Lower leg skin (tissue), 4 donors: ENCODE measurements around the gene PLPPR1. TPM values are rescaled to one million over a fixed set of nuclear protein-coding genes. Genes with fewer than 3 reads are reported as not detected.

Experiments used
- DNase-seq, 2 donors: peaks; one replicate each; pipeline ENCODE4 v3.0.0-alpha.2; 2019; ENCODE audit warnings: low spot score in 2 of 2
- H3K4me3 ChIP-seq: fragments of 200-600 bp; sonication (generic); 2 replicates; pipeline ENCODE4 v1.5.1; 2017; ENCODE audit warnings: mild to moderate bottlenecking, low read depth; ENCODE audit not compliant: poor library complexity, severe bottlenecking
- POLR2A ChIP-seq, 2 donors: fragments of 450-650 bp; IDR thresholded peaks; one replicate each; pipeline ENCODE4 v1.6.1; 2016 to 2017; ENCODE audit warnings: antibody characterized with exemption in 2 of 2, mild to moderate bottlenecking in 1 of 2, moderate library complexity in 1 of 2
- WGBS, 2 donors: methylation state at CpG; one replicate each; pipeline ENCODE4 v1.1.5; 2018; 5-methylcytosine and 5-hydroxymethylcytosine counted together
- intact Hi-C: fragments of 100-400 bp; cut with DNase I; formaldehyde crosslinking; loops from one replicate; pipeline ENCODE4 v1.15.0; 2023; ENCODE audit warnings: low total_unique reads
- total RNA-seq, 4 donors: library from RNA; depleted of rRNA; stranded (reverse); fragments of >200 nt; gene quantifications; one replicate each; pipeline ENCODE4 v1.1.0, GENCODE V29; 2016
- TF ChIP-seq, protein P1 (sequence below), 3 donors: fragments of 450-650 bp; IDR thresholded peaks; one replicate each; pipeline ENCODE4 v1.5.1; 2016; ENCODE audit warnings: antibody characterized with exemption in 3 of 3, mild to moderate bottlenecking in 3 of 3, moderate library complexity in 2 of 3

PLPPR1 gene
- total RNA-seq, 4 donors from 2014 or later, result 0.19 to 2.2 (median 0.39) TPM; not detected in 1

DNA sequence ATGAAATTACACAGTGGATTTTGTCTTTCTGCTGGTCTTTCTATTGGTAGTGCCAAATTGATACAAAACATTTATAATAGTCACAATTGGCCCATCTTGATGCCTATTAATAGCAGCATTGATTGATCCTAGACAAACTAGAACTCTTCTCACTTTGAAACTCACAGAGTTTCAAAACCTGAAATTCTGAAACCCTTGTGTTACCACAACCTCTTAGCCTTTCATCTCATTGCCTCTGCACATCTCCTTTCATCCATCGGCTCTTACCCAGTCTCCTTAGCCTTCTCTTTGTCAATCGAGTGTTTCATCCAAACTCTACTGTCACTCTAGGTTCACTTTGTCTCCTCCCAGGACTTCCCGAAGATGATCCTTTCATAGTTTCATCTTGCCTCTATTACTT is 22.1 kb downstream of the PLPPR1 start:
- 82 to 87% methylated on average over 3 of the region's 3 CpGs for WGBS, 2 donors
- intact Hi-C loops, result no loop called here
- no peak overlapping the region for H3K4me3 ChIP-seq
- TF ChIP-seq POLR2A (IDR thresholded peaks at IDR 0.05), result no peak
- TF ChIP-seq, protein P1, sequence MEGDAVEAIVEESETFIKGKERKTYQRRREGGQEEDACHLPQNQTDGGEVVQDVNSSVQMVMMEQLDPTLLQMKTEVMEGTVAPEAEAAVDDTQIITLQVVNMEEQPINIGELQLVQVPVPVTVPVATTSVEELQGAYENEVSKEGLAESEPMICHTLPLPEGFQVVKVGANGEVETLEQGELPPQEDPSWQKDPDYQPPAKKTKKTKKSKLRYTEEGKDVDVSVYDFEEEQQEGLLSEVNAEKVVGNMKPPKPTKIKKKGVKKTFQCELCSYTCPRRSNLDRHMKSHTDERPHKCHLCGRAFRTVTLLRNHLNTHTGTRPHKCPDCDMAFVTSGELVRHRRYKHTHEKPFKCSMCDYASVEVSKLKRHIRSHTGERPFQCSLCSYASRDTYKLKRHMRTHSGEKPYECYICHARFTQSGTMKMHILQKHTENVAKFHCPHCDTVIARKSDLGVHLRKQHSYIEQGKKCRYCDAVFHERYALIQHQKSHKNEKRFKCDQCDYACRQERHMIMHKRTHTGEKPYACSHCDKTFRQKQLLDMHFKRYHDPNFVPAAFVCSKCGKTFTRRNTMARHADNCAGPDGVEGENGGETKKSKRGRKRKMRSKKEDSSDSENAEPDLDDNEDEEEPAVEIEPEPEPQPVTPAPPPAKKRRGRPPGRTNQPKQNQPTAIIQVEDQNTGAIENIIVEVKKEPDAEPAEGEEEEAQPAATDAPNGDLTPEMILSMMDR (IDR thresholded peaks at IDR 0.05), result no peak
- no peak for DNase-seq

DNA sequence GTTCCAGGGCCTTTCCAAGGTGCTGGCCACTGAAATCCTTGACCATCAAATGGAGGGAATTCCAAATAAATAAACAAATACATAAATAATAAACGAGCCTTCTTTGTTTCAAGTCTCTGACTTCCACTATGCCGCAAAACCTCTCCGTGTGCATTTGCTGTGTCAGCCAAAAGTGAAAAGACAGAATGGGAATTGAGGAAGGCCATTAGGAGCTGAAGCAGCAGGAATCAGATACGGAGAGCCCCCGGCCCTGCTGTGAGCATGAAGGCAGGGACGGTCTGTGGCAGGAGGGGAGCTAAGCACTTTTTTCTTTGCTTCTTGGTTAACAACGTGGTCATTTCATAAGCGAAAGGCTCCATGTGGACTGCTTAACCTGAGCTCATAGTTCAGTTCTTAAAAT is 26.1 kb downstream of the PLPPR1 start:
- TF ChIP-seq POLR2A (IDR thresholded peaks at IDR 0.05), result no peak
- TF ChIP-seq, protein P1 (IDR thresholded peaks at IDR 0.05), result no peak
- 77 to 84% methylated on average over 8 of the region's 8 CpGs for WGBS, 2 donors
- intact Hi-C loops, result no loop called here
- H3K4me3 ChIP-seq, result no peak overlapping the region
- no peak for DNase-seq

DNA sequence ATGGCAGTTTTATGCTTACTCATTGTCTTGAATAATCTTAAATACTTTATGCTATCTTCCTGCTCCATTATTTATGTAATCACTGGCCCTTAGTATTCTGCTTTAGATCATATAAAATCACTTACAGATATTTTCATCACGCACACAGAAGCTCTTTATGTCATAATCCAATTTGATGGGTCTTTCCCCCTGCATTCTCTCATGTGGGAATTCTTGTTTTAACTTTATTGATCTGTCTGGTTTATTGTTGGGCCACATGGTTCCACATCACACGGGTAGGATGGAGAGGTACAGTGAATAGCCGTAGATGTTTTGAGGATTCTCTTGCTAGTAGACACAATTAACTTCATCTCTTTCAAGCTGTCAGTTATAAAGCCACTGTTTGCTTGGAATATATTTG is 27.0 kb downstream of the PLPPR1 start:
- intact Hi-C loops, result no loop called here
- no peak overlapping the region for H3K4me3 ChIP-seq
- WGBS, 2 donors, result 74 to 84% methylated on average over 3 of the region's 3 CpGs
- DNase-seq, result no peak
- TF ChIP-seq POLR2A (IDR thresholded peaks at IDR 0.05), result no peak
- TF ChIP-seq, protein P1 (IDR thresholded peaks at IDR 0.05), result no peak

DNA sequence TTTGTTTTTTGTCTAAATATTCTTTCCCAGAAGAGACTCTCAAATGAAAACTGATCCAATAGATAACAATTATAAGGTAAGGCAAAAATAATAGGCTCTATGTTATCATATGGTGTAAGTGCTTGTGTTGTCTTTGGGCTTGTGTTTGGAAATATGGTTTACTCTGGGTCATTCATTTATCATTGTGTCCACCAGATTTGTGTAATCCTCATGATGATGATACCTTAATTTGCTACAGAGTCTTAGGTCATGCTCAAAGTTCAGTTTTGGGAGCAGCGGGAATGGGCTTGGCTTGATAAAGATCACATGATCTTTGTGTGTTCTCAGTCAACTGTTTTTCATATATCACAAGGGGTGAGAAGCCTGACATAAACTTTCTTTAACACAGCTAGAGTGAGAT is 34.2 kb downstream of the PLPPR1 start:
- no peak overlapping the region for H3K4me3 ChIP-seq
- WGBS, 2 donors, result 44 to 100% methylated on average over 1 of the region's 1 CpG
- intact Hi-C loops, result no loop called here
- no peak for DNase-seq
- TF ChIP-seq, protein P1 (IDR thresholded peaks at IDR 0.05), result no peak
- TF ChIP-seq POLR2A (IDR thresholded peaks at IDR 0.05), result no peak

DNA sequence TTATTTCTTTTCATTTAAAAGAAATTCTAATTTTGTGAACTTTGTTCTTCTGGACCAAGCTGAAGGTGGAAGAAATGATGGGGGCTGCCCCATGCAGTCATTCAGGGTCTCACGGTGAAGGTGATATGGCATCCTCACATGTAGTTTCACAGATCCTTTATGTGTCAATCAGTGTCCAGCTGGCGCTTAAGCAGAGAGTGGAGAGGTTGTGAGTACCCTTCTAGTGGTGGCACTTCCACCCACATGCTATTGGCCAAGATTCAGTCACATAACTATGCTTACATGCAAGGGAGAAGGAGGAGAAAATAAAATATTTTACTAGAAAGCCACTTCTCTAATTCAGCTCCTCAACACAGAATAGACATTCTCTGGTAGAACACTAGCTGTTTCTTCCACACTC is 34.7 kb downstream of the PLPPR1 start:
- H3K4me3 ChIP-seq, result no peak overlapping the region
- intact Hi-C loops, result no loop called here
- no peak for DNase-seq
- whole genome bisulfite sequencing, 2 donors, result 65 to 87% methylated on average over 2 of the region's 2 CpGs
- TF ChIP-seq POLR2A (IDR thresholded peaks at IDR 0.05), result no peak
- TF ChIP-seq, protein P1 (IDR thresholded peaks at IDR 0.05), result no peak

DNA sequence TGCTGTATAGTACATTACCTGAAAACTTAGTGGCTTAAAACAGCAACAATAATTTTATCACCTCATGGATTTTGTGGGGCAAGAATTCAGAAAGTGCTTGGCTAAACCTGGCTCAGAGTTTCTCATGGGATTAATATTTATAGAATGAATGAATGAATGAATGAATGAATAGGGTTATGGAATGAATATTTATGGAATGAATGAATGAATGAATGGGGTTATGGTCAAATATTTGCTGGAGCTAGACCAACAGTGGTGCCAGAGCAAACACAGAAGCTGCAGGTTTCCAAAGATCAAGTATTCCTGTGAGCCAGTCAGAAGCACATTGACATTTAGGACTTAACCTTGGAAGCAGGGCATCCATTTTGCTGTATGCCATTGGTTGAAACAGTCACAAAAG is 35.7 kb downstream of the PLPPR1 start:
- no peak for DNase-seq
- no peak for TF ChIP-seq POLR2A (IDR thresholded peaks at IDR 0.05)
- TF ChIP-seq, protein P1 (IDR thresholded peaks at IDR 0.05), result no peak
- intact Hi-C loops, result no loop called here

More for the DNA sequence above, 35.7 kb downstream of the PLPPR1 start:
- no peak overlapping the region for H3K4me3 ChIP-seq
